Natural killer cell (primary cell): Measurements from ENCODE around the gene USP9Y. TPM values are rescaled to one million over a fixed set of nuclear protein-coding genes. Genes with fewer than 3 reads are reported as not detected.
A peak's percentile ranks its signal among the peaks of the same experiment; 100 is the strongest.

ENCODE experiments used
- ATAC-seq, 3 donors: fragments of 150-1000 bp in 2 of 3; fragments of 200-7000 bp in 1 of 3; cut with Tn5 transposase; 1 replicate in 1 of 3; 2 replicates in 2 of 3; pipeline ENCODE4 v1.10.0; 2021; ENCODE audit warnings: mild to moderate bottlenecking in 2 of 3, moderate library complexity in 2 of 3
- DNase-seq, 2 donors: peaks; one replicate each; pipeline versions ENCODE4 v3.0.0 to v3.0.0-alpha.2; 2013 to 2021; ENCODE audit warnings: mixed read lengths in 1 of 2
- H3K27ac ChIP-seq: one replicate; pipeline ENCODE4 v1.5.1; 2013; ENCODE audit warnings: mild to moderate bottlenecking, low read length
- H3K27me3 ChIP-seq: one replicate; pipeline ENCODE4 v1.6.1; 2013; ENCODE audit warnings: low read length; ENCODE audit not compliant: control insufficient read depth, insufficient read depth
- H3K36me3 ChIP-seq: one replicate; pipeline ENCODE4 v1.6.1; 2013; ENCODE audit warnings: low read length; ENCODE audit not compliant: control insufficient read depth, insufficient read depth
- H3K4me1 ChIP-seq: one replicate; pipeline ENCODE4 v1.6.1; 2013; ENCODE audit warnings: low read length; ENCODE audit not compliant: control insufficient read depth, insufficient read depth
- H3K4me3 ChIP-seq: one replicate; pipeline ENCODE4 v1.5.1; 2013; ENCODE audit warnings: low read length
- H3K9me3 ChIP-seq: one replicate; pipeline ENCODE4 v1.6.1; 2013; ENCODE audit warnings: low read length; ENCODE audit not compliant: control insufficient read depth, insufficient read depth
- H3K27ac Mint-ChIP-seq, 2 donors: one replicate each; pipeline ENCODE4 v1.8.0; 2022; ENCODE audit warnings: mild to moderate bottlenecking in 2 of 2, mixed read lengths in 2 of 2, moderate library complexity in 1 of 2
- H3K27me3 Mint-ChIP-seq, 2 donors: one replicate each; pipeline ENCODE4 v1.8.0; 2022; ENCODE audit warnings: low read depth in 2 of 2, mixed read lengths in 2 of 2
- H3K36me3 Mint-ChIP-seq: one replicate; pipeline ENCODE4 v1.8.0; 2022; ENCODE audit warnings: mixed read lengths
- H3K4me1 Mint-ChIP-seq, 2 donors: one replicate each; pipeline ENCODE4 v1.8.0; 2022; ENCODE audit warnings: mixed read lengths in 2 of 2
- H3K4me3 Mint-ChIP-seq: one replicate; pipeline ENCODE4 v1.8.0; 2022; ENCODE audit warnings: mild to moderate bottlenecking, moderate library complexity, mixed read lengths
- H3K9me3 Mint-ChIP-seq, 2 donors: one replicate each; pipeline ENCODE4 v1.8.0; 2022; ENCODE audit warnings: mixed read lengths in 2 of 2
- CTCF ChIP-seq: fragments of 200-600 bp; IDR thresholded peaks from one replicate; pipeline ENCODE4 v1.8.0; 2022; ENCODE audit warnings: antibody characterized with exemption
- WGBS: methylation state at CpG from one replicate; pipeline ENCODE4 v1.1.7; 2013; ENCODE audit warnings: missing lambda C conversion rate; ENCODE audit not compliant: insufficient coverage; 5-methylcytosine and 5-hydroxymethylcytosine counted together
- intact Hi-C: fragments of 100-400 bp; cut with micrococcal nuclease; formaldehyde crosslinking; loops from one replicate; pipeline ENCODE4 v1.14.2; 2022
- total RNA-seq, 4 donors: library from RNA; stranded (reverse); fragments of 120-200 nt in 1 of 4; gene quantifications; one replicate each; pipeline versions ENCODE4 v1.2.3 to v1.2.4, GENCODE V29; 2013 to 2022

Gene USP9Y
- total RNA-seq, 3 donors from 2014 or later (not counting 1 experiment from before 2014, with no cell fraction given), result 32.5 to 38.2 TPM; not detected in 1

GRCh38 chrY:12898604-12899003 is 197.6 kb downstream of the USP9Y start:
- H3K4me3 Mint-ChIP-seq, result no peak overlapping the region
- no peaks in the 10 kb centered on the region for H3K4me1 Mint-ChIP-seq
- H3K9me3 Mint-ChIP-seq, result no peaks in the 10 kb centered on the region
- no peaks in the 10 kb centered on the region for H3K9me3 ChIP-seq
- no peaks in the 10 kb centered on the region for H3K4me1 ChIP-seq
- peaks cover 0 to 7% of the 10 kb centered on the region in 2 donors for H3K27me3 Mint-ChIP-seq
- no peaks in the 10 kb centered on the region for H3K36me3 ChIP-seq
- TF ChIP-seq CTCF, result no peak
- H3K27ac ChIP-seq, result no peak overlapping the region
- no peak for DNase-seq
- no peak overlapping the region for H3K4me3 ChIP-seq
- WGBS, result no CpG with 5 or more reads among the region's 2 CpGs
- H3K27ac Mint-ChIP-seq, result no peak overlapping the region
- ATAC-seq, result no peak
- H3K36me3 Mint-ChIP-seq, result no peaks in the 10 kb centered on the region
- H3K27me3 ChIP-seq, result no peaks in the 10 kb centered on the region
- intact Hi-C loops, result no loop called here

GRCh38 chrY:12904618-12905516 is 203.8 kb downstream of the USP9Y start, which contains the start of gene DDX3Y:
Gene DDX3Y, plus strand, starts transcription at chrY:12904868. Its CDS starts 69 bp downstream, at chrY:12904937.
- under 1% methylated on average over 54 of the region's 54 CpGs for WGBS
- Histone ChIP-seq H3K9me3 (no peaks in the 10 kb centered on the region), H3K4me1 (peaks cover 6% of the 10 kb centered on the region), H3K36me3 (peaks cover 3% of the 10 kb centered on the region), H3K4me3 (peak within 1 kb of the TSS; percentile 94), H3K27me3 (no peaks in the 10 kb centered on the region), H3K27ac (peak within 1 kb of the TSS; percentile 98)
- peaks cover 0 to 23% of the 10 kb centered on the region in 2 donors for H3K4me1 Mint-ChIP-seq
- DNase-seq (peak; percentile 77 to 95), ATAC-seq (peak in 2 of 3 donors; percentile 89 to 98)
- H3K4me3 Mint-ChIP-seq, result no peak within 1 kb of the TSS
- H3K36me3 Mint-ChIP-seq, result no peaks in the 10 kb centered on the region
- H3K27ac Mint-ChIP-seq, result peak within 1 kb of the TSS in 1 of 2 donors; percentile 99
- TF ChIP-seq CTCF, result no peak
- intact Hi-C loops, result loop anchor here (2.0 to 10.0 kb wide), 3 partner anchors 242 to 1440 kb away; no protein-coding TSS in a partner anchor
- no peaks in the 10 kb centered on the region for H3K9me3 Mint-ChIP-seq
- H3K27me3 Mint-ChIP-seq, result no peaks in the 10 kb centered on the region

- peak overlapping the region; percentile 94 for H3K4me3 ChIP-seq
- Mint-ChIP-seq H3K4me1 (peaks cover 0 to 29% of the 10 kb centered on the region in 2 donors), H3K4me3 (no peak overlapping the region), H3K27me3 (no peaks in the 10 kb centered on the region), H3K9me3 (no peaks in the 10 kb centered on the region), H3K27ac (peak overlapping the region in 1 of 2 donors; percentile 99), H3K36me3 (no peaks in the 10 kb centered on the region)
- DNase-seq (peak; percentile 53 to 86), ATAC-seq (peak in 2 of 3 donors; percentile 48 to 56)
- H3K4me1 ChIP-seq, result peaks cover 6% of the 10 kb centered on the region
- TF ChIP-seq CTCF, result no peak
- intact Hi-C loops, result loop anchor here (2.0 to 10.0 kb wide), 3 partner anchors 243 to 1439 kb away; no protein-coding TSS in a partner anchor
- no peaks in the 10 kb centered on the region for H3K9me3 ChIP-seq
- H3K36me3 ChIP-seq, result peaks cover 3% of the 10 kb centered on the region
- peak overlapping the region; percentile 98 for H3K27ac ChIP-seq
- H3K27me3 ChIP-seq, result no peaks in the 10 kb centered on the region
- WGBS, result 0% methylated on average over 18 of the region's 19 CpGs
Observed at GRCh38 chrY:12905517-12905872, 204.5 kb downstream of the USP9Y start.
